Hindlimb muscle (tissue), 1 donor: ENCODE data around the gene SLC7A11. TPM values are rescaled to one million over a fixed set of nuclear protein-coding genes. Genes with fewer than 3 reads are reported as not detected.

Experiments used
- DNase-seq: peaks from one replicate; pipeline ENCODE4 v3.0.0-alpha.2; 2013
- polyA plus RNA-seq: library from polyadenylated mRNA; unstranded; fragments of 120-200 nt; gene quantifications from one replicate; pipeline ENCODE4 v1.2.1, GENCODE V29; 2013; ENCODE audit not compliant: insufficient read length

SLC7A11 gene
- polyA plus RNA-seq, 1 donor: 0.46 TPM

DNA sequence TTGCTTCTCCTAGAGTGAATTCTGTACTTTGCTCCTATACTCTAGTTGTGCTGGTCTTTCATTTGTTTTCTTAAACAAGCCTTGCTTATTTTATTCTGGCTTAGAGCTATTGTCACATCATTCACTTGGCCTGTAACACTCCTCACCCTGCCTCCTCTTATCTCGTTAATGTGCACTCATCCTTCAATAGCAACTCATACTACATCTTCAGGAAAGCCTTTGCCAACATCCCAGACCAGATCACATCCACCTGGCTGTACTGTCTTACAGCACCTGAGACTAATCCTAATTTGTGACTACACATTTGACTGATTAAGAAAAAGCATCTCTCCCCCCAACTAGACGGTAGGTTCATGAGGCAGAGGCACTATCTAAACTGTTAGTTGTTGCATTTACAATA lies 80.8 kb downstream of the SLC7A11 start:
- no peak for DNase-seq

DNA sequence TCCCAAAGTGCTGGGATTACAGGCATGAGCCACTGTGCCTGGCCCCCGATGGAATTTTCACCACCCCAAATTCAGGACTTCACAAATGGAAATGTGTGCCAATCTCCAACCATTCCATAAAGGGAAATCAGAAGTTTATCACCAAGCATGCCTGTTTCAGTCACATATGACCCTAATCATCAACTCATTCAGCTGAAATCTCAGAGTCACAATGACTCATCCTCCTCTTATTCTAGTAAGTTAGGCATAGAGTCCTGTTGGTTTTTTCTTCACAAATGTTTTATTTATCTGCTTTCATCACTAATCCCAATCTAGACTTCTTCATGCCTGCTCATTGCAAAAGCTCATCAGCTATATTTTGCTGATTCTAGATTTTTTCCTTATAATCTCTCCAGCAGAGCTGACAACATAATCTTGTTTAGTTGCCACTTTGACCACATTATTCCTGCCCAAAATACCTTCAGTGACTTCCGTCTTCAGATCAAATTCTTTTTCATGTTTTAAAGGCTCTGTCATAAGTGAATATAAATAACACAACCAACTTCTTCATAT lies 83.3 kb downstream of the SLC7A11 start:
- no peak for DNase-seq

DNA sequence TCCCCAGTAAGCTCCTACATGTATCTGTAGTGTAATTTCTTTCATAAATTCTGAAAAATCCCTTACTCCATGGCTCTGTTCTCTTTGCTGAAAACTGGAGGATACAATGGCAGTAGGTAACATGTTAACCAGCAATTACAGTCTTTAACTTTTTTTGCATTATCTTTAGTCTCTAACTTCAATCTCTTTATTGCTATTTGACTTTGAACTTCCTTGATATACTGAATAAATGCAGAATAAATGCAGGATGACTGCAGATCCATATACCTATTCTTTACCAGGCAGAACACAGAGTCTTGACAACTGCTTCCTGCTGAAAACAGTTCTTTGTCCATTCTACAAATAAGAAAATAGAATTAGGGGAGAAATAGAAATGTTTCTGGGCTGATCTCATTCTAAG lies 101.3 kb downstream of the SLC7A11 start:
- no peak for DNase-seq

DNA sequence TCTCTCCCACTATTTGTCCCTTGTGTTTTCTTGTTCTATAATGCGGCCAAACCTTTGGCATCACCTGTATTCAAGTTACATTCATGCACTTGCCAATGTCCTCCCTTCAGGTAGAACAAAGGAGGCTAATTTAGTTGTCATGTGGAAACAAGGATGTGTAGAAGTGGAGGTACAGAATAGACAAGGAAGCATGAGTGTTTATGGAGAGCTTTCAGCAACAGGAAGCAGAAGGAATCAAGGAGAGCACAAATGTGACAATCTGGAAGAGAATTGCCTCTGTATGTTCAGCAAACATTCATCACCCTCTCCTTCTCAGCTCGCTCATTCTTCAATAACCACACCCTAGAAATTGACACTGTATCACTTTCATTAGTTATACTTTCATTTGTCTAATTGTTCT lies 103.4 kb downstream of the SLC7A11 start:
- no peak for DNase-seq

DNA sequence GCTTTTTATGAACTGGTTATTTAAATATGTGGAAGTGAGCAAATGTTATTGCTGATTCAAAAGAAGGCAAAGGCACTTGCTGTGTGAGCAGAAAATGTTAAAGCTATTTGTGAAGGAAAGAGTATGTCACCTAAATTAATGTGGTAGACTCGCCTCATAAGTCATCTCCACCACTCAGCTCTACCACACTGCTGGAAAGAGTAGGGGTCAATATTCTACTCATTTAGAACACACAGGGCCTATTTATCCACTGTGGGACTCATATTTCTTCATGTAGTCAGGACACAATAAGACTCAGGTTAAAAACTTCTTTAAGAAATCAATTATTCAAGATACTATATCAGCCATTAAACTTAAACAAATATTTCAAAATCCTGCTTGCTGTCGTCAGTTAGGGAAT lies 106.5 kb downstream of the SLC7A11 start:
- no peak for DNase-seq

DNA sequence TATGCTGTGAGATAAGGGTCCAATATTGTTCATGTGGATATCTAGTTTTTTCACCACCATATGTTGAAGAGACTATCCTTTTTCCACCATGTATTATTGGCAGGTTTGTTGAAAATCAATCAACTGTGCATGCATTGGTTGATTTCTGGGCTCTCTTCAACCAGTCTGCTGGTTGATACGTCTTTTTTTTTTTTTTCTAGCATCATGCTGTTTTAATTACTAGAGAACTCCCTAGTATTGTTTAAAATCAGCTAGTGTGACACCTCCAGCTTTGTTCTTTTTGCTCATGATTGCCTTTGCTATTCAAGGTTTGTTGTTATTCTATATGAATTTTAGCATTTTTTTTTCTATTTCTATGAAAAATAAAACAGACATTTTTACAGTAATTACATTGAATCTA lies 123.9 kb downstream of the SLC7A11 start:
- no peak for DNase-seq

DNA sequence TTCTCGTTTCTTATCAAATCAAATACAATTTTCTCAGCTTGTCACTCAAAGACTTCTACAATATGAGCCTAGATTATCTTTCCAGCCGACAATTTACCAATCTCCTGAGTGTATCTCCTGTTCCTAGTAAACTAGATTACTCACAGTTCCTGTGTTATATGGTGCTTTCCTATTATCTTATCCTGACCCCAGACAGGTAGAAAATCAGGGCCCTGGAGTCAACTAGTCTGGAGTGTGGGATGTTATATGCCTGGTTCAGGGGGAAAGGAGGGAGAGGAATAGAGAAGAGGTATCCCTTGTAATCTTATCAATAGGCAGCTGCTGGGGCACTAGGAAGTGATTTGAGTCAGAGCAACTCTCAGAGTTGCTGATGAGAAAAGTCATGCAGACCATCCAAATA lies 127.1 kb downstream of the SLC7A11 start:
- DNase-seq: no peak

DNA sequence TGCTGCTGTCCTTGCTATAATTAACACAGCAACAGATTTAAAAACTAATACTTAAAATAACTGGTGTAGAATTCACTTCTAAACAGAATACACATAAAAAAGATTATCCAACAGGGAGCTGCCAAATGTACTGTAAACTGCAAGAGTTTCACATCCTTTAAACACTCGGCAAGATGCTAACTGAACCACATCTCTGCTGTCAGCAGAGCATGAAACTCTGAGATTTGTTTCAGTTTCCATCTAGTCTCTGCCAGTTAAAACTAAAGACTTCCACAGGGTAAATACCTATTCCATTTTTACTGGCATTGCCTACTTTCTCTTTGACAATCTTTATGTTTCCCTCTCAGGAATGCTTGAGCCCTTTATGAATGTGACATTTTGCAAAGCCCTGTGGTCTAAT lies 127.7 kb downstream of the SLC7A11 start:
- DNase-seq: peak; percentile 48
